RWPE1 (cell line): ENCODE measurements around the gene LRP1B.

ENCODE experiments used
- CTCF ChIA-PET: fragments of 350-600 bp; sonication (Branson Sonifier 250); formaldehyde crosslinking; extraction: SDS; loops from one replicate; lab custom pipeline; 2021; lab: Yijun Ruan, JAX
- POLR2A ChIA-PET: fragments of 400-600 bp; formaldehyde crosslinking; extraction: SDS; loops from one replicate; lab custom pipeline; 2020; ENCODE audit warnings: antibody characterized with exemption; ENCODE audit not compliant: low non-redundant PET; lab: Yijun Ruan, JAX
- DNase-seq: peaks from one replicate; pipeline ENCODE4 v3.0.0; 2012; ENCODE audit warnings: low spot score
- H3K27ac ChIP-seq: fragments of 450-650 bp; 2 replicates; pipeline ENCODE4 v1.5.1; 2017
- TF ChIP-seq, protein P1 (sequence below): fragments of 450-650 bp; conservative IDR thresholded peaks from 2 replicates; pipeline ENCODE4 v1.5.1; 2017; ENCODE audit warnings: low read depth, mild to moderate bottlenecking

Gene LRP1B

DNA sequence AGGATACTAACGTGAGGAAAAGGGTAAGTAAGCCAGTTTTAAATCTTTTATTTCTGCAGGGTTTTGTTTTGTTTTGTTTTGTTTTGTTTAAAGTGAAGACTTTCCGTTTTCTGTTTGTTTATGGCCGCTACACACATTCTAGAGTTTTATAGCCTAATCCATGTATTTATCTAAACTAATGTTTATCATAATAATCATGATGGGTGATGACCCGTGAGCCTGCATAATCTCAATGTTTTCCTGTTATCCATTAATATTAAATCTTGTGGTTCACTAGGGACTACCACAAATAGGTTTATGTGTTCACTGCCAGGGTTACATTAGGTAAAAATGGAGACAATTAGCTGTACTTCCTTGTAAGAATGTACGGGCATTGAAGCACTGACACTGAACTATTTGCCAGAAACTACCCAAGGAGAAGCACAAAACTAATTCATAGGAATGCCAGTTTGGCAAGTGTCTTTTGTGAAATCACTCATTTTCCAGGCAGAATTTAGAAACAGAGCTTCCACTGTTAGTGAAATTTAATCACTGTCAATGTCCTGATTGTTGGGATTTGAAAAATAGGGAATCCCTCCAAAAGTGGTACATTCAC, 574.8 kb downstream of the LRP1B start:
- ChIA-PET POLR2A (interaction anchor here (0.6 kb wide), 1 partner anchor 1812 kb away, joined by 3 read pairs; no protein-coding TSS in a partner anchor), CTCF (interaction anchor here (0.7 to 1.1 kb wide), 3 partner anchors 340 to 692 kb away, joined by 3 read pairs; no protein-coding TSS in a partner anchor)
- H3K27ac ChIP-seq: no peak overlapping the region
- TF ChIP-seq, protein P1, sequence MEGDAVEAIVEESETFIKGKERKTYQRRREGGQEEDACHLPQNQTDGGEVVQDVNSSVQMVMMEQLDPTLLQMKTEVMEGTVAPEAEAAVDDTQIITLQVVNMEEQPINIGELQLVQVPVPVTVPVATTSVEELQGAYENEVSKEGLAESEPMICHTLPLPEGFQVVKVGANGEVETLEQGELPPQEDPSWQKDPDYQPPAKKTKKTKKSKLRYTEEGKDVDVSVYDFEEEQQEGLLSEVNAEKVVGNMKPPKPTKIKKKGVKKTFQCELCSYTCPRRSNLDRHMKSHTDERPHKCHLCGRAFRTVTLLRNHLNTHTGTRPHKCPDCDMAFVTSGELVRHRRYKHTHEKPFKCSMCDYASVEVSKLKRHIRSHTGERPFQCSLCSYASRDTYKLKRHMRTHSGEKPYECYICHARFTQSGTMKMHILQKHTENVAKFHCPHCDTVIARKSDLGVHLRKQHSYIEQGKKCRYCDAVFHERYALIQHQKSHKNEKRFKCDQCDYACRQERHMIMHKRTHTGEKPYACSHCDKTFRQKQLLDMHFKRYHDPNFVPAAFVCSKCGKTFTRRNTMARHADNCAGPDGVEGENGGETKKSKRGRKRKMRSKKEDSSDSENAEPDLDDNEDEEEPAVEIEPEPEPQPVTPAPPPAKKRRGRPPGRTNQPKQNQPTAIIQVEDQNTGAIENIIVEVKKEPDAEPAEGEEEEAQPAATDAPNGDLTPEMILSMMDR: no peak
- no peak for DNase-seq

DNA sequence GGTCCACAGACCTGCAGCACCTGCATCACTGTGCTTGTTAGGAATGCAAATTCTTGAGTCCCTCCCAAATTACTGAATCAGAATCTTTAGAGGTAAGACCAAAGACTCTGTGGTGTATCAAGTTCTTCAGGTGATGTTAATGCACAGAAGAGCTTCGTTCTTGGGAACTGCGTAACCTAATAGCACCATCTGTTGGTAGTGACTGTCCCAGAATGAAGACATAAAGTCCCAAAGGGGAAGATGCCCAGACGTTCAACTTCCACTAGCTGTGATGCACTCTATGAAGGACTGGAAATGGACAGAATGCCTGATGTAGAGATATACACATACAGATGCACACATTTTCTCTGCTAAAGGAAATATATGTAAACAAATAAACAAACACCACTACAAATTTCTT, 576.0 kb downstream of the LRP1B start:
- ChIA-PET POLR2A (no interaction called here), CTCF (interaction anchor here (0.6 to 1.3 kb wide), 4 partner anchors 19 to 691 kb away, joined by 3 to 4 read pairs (median 3); no protein-coding TSS in a partner anchor)
- TF ChIP-seq, protein P1: no peak
- H3K27ac ChIP-seq: no peak overlapping the region
- no peak for DNase-seq

DNA sequence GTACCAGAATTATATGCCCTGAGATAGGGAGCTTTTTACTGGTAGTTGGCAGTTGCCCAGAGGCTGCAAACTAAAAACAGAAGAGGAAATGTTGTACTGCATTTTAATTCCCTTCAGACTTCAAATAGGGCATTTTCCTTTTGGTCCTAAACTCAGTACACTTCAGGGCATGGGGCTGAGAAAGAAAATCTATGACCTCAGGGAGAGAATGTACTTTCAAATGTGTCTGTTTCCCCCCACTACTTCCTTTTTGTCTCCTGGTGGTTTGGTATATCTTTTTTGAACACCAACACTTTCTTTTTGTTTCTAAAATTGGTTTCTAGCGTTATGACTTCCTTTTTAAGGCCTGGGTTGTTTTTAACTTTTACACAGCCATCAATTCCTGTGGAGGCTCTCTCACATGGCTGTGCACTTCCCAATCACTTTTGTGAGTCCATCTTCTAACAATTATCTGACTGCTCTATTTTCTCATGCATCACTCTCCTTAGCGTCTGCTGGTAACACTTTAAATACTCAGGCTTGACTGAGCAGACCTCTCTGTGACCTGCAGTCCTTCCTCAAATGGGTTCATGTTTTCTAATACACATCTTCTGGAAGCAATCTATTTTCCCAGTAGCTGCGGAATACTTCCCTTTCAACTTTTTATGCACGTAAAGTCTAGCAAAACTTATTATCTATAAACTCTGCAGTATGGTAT, 596.0 kb downstream of the LRP1B start:
- POLR2A ChIA-PET: no interaction called here

DNA sequence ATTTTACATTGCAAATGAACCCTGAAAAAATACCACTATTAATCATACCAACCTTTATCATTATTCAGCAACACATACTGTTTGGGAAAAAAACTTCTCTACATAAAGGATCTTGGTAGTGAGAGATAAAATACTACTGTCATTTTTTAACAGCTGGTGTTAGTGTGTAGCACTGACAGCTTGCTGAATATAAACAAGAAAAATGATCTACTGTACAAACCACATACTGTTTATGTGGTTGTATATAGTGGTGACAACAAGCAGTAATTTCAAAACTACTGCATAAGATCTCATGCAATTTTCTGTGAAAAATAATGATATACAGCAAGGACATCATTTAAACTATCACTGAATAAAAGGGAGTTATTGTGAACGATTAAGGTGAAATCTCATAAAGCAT, 601.2 kb downstream of the LRP1B start:
- ChIA-PET POLR2A (no interaction called here), CTCF (no interaction called here)
- no peak overlapping the region for H3K27ac ChIP-seq
- TF ChIP-seq, protein P1: no peak
- no peak for DNase-seq

More for the DNA sequence above, 596.0 kb downstream of the LRP1B start:
- TF ChIP-seq, protein P1: no peak
- no peak overlapping the region for H3K27ac ChIP-seq
- DNase-seq: no peak
- CTCF ChIA-PET: no interaction called here

DNA sequence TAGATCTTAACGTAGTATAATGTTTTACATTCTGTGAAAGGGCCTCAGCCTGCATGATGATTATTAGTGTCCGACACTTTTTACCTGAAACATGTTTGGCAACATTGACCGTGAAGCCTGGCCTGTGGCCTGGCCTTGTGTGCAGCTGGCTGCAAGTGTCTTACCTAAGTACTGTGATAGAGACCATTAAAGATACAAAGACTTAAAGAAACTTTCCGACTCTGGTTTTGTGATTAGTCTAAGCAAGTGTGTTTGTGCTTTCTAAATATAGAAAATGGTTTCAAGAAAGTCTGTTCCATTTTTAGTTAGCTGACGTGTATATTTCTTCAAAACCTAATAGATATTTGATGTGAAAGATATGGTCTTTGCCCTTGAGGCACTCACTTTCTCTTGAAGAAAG, 601.8 kb downstream of the LRP1B start:
- no peak for DNase-seq
- CTCF ChIA-PET: no interaction called here
- no peak overlapping the region for H3K27ac ChIP-seq
- POLR2A ChIA-PET: no interaction called here
- TF ChIP-seq, protein P1: no peak

DNA sequence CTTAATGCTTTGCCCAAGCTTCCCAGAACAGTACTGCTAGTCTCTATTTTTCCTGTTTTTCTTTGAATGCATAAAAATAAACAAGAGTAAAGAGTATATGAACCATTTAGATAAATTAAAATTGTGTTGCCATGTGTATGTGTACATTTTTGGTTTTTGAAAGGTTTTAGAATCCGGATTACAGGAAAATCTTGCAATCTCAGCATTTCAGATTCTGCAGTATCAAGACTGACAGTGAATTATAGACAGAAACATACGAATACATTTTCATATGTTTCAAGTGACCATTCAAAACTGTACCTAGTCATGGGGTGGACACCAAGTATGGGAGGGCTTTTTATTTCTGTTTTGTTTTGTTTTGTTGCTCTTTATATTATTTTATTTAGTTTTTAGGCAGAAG, 604.1 kb downstream of the LRP1B start:
- H3K27ac ChIP-seq: no peak overlapping the region
- DNase-seq: no peak
- ChIA-PET POLR2A (no interaction called here), CTCF (no interaction called here)
- TF ChIP-seq, protein P1: no peak
